ENCODE data around the gene SELENBP1. TPM values are rescaled to one million over a fixed set of nuclear protein-coding genes. Genes with fewer than 3 reads are reported as not detected.
A peak's percentile ranks its signal among the peaks of the same experiment; 100 is the strongest.

SELENBP1 gene
- total and polyA plus RNA-seq, 9 of the 15 experiments (the other 6 are each of a cell fraction or from before 2014, with no cell fraction given), result 25.8 to 81.2 (median 47.1) TPM

DNA sequence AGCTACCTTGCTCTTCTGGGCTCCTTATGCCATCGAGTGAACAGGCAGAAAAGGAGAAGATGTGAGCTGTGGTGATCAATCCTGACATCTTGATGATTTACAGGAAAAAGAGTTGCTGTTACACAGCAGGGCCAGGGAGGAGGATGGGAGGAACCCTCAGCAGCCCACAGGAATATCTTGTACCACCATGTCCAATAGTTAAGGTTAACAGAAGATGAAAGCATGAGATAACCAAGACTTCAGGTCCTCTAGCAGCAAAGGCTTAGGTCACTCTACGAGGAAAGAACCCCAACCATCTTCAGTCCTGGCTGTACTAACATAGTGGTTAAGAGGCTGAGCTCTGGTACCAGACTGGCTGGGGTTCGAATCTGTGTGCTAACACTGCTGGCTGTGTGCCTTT is 12.1 kb upstream of the SELENBP1 start (continued):
- TF ChIP-seq, protein P1, sequence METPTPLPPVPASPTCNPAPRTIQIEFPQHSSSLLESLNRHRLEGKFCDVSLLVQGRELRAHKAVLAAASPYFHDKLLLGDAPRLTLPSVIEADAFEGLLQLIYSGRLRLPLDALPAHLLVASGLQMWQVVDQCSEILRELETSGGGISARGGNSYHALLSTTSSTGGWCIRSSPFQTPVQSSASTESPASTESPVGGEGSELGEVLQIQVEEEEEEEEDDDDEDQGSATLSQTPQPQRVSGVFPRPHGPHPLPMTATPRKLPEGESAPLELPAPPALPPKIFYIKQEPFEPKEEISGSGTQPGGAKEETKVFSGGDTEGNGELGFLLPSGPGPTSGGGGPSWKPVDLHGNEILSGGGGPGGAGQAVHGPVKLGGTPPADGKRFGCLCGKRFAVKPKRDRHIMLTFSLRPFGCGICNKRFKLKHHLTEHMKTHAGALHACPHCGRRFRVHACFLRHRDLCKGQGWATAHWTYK (CRISPR knock-in tag; IDR thresholded peaks at IDR 0.05), result no peak
- no peak for TF ChIP-seq RFX7 (CRISPR knock-in tag; IDR thresholded peaks at IDR 0.05)
- TF ChIP-seq MAZ (CRISPR knock-in tag; conservative IDR thresholded peaks at IDR 0.05 in 1 of 2, IDR thresholded peaks at IDR 0.05 in 1 of 2), result peak in 1 of 2 experiments; percentile 57; a peak in 2 of 4 replicates
- TF ChIP-seq HDAC2 (IDR thresholded peaks at IDR 0.05), result 0 out of 2 replicates have a peak, but pooled peaks have one; percentile 21
- peak; percentile 65; the same call in 1 of the 2 replicates for TF ChIP-seq ZNF766 (CRISPR knock-in tag; conservative IDR thresholded peaks at IDR 0.05)
- TF ChIP-seq E2F4 (CRISPR knock-in tag; IDR thresholded peaks at IDR 0.05; ENCODE audit: low read depth), result no peak
- TF ChIP-seq BHLHE40 (IDR thresholded peaks at IDR 0.05; ENCODE audit: low read length), result no peak
- peak in 1 of 2 experiments; percentile 66; a peak in 1 of 4 replicates for TF ChIP-seq SRF (CRISPR knock-in tag; IDR thresholded peaks at IDR 0.05)
- peak; percentile 50; the same call in 1 of the 2 replicates for TF ChIP-seq PBX2 (CRISPR knock-in tag; IDR thresholded peaks at IDR 0.05; ENCODE audit: low read depth)
- TF ChIP-seq PBX2 (tag; conservative IDR thresholded peaks at IDR 0.05; ENCODE audit: low read depth), result peak; percentile 77
- no peak for TF ChIP-seq ID3 (CRISPR knock-in tag; IDR thresholded peaks at IDR 0.05)
- TF ChIP-seq ID3 (tag; IDR thresholded peaks at IDR 0.05), result 0 out of 2 replicates have a peak, but pooled peaks have one; percentile 27
- TF ChIP-seq SOX6 (IDR thresholded peaks at IDR 0.05), result peak; percentile 41; the same call in 1 of the 2 replicates
- peak; percentile 85 for TF ChIP-seq TBP (optimal IDR thresholded peaks at IDR 0.05; ENCODE audit: low read depth, low read length)
- no peak for TF ChIP-seq EGR1 (conservative IDR thresholded peaks at IDR 0.05)
- peak; percentile 98 for TF ChIP-seq MEIS2 (IDR thresholded peaks at IDR 0.05; ENCODE audit: partially characterized antibody)
- TF ChIP-seq, protein P2, sequence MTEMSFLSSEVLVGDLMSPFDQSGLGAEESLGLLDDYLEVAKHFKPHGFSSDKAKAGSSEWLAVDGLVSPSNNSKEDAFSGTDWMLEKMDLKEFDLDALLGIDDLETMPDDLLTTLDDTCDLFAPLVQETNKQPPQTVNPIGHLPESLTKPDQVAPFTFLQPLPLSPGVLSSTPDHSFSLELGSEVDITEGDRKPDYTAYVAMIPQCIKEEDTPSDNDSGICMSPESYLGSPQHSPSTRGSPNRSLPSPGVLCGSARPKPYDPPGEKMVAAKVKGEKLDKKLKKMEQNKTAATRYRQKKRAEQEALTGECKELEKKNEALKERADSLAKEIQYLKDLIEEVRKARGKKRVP (CRISPR knock-in tag; IDR thresholded peaks at IDR 0.05), result no peak
- TF ChIP-seq, protein P3, sequence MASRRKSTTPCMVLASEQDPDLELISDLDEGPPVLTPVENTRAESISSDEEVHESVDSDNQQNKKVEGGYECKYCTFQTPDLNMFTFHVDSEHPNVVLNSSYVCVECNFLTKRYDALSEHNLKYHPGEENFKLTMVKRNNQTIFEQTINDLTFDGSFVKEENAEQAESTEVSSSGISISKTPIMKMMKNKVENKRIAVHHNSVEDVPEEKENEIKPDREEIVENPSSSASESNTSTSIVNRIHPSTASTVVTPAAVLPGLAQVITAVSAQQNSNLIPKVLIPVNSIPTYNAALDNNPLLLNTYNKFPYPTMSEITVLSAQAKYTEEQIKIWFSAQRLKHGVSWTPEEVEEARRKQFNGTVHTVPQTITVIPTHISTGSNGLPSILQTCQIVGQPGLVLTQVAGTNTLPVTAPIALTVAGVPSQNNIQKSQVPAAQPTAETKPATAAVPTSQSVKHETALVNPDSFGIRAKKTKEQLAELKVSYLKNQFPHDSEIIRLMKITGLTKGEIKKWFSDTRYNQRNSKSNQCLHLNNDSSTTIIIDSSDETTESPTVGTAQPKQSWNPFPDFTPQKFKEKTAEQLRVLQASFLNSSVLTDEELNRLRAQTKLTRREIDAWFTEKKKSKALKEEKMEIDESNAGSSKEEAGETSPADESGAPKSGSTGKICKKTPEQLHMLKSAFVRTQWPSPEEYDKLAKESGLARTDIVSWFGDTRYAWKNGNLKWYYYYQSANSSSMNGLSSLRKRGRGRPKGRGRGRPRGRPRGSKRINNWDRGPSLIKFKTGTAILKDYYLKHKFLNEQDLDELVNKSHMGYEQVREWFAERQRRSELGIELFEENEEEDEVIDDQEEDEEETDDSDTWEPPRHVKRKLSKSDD (conservative IDR thresholded peaks at IDR 0.05; ENCODE audit: low read length), result no peak
